Mucosa of stomach (tissue), 1 donor: ENCODE data around the gene DCN.

Experiments used
- H3K27me3 ChIP-seq: one replicate; pipeline ENCODE4 v1.7.0; 2013; ENCODE audit warnings: mild to moderate bottlenecking, low read length; ENCODE audit not compliant: control insufficient read depth, insufficient read depth
- H3K36me3 ChIP-seq: one replicate; pipeline ENCODE4 v1.7.0; 2013; ENCODE audit warnings: low read length; ENCODE audit not compliant: control insufficient read depth, insufficient read depth
- H3K4me1 ChIP-seq: one replicate; pipeline ENCODE4 v1.7.0; 2013; ENCODE audit warnings: mild to moderate bottlenecking, low read length; ENCODE audit not compliant: control insufficient read depth, insufficient read depth
- H3K4me3 ChIP-seq: one replicate; pipeline ENCODE4 v1.7.0; 2013; ENCODE audit warnings: low read length
- H3K9ac ChIP-seq: one replicate; pipeline ENCODE4 v1.7.0; 2013; ENCODE audit warnings: mild to moderate bottlenecking, low read length, moderate library complexity
- H3K9me3 ChIP-seq: one replicate; pipeline ENCODE4 v1.7.0; 2013; ENCODE audit warnings: mild to moderate bottlenecking, low read length, moderate library complexity; ENCODE audit not compliant: control insufficient read depth
- donor health status: Pancreatic carcinoma.

Gene DCN

GRCh38 chr12:91182636-91183455 lies at the start of gene DCN:
TSS of gene DCN (minus strand) at chr12:91182817. CDS start at chr12:91178552, 4,265 bp downstream.
- H3K9me3 ChIP-seq = no peaks in the 10 kb centered on the region
- no peaks in the 10 kb centered on the region for H3K4me1 ChIP-seq
- H3K36me3 ChIP-seq = no peaks in the 10 kb centered on the region
- peak within 1 kb of the TSS; percentile 28 for H3K9ac ChIP-seq
- H3K4me3 ChIP-seq = no peak within 1 kb of the TSS
- no peaks in the 10 kb centered on the region for H3K27me3 ChIP-seq

DNA sequence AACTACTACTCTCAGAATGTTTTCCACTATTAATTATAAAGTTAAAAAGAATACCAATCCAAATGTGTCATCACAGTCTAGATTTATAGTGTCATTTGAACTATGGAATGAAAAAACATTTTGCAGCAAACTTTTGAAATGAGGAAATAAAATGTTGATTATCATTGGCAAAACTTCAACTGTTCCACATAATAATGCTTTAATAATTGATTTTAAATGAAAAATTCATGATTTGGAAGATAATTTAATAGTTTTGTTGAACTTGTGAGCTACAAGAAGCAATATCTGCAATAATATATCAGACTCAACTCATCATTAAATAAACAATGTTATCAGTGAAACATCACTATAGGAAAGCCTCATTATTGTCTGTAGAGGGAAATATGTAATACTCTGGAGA lies 48.2 kb upstream of the DCN start:
- Histone ChIP-seq H3K9me3 (no peaks in the 10 kb centered on the region), H3K9ac (no peak overlapping the region), H3K4me3 (no peak overlapping the region), H3K27me3 (no peaks in the 10 kb centered on the region), H3K36me3 (no peaks in the 10 kb centered on the region), H3K4me1 (no peaks in the 10 kb centered on the region)

GRCh38 chr12:91226951-91227350 lies 44.3 kb upstream of the DCN start:
- H3K9ac ChIP-seq = no peak overlapping the region
- H3K4me1 ChIP-seq = no peaks in the 10 kb centered on the region
- H3K27me3 ChIP-seq = no peaks in the 10 kb centered on the region
- H3K4me3 ChIP-seq = no peak overlapping the region
- H3K36me3 ChIP-seq = no peaks in the 10 kb centered on the region
- no peaks in the 10 kb centered on the region for H3K9me3 ChIP-seq

- H3K4me1 ChIP-seq = no peaks in the 10 kb centered on the region
- H3K36me3 ChIP-seq = no peaks in the 10 kb centered on the region
- no peaks in the 10 kb centered on the region for H3K27me3 ChIP-seq
- no peak overlapping the region for H3K4me3 ChIP-seq
- no peaks in the 10 kb centered on the region for H3K9me3 ChIP-seq
- no peak overlapping the region for H3K9ac ChIP-seq
Observed at GRCh38 chr12:91225316-91225715, 42.7 kb upstream of the DCN start.

DNA sequence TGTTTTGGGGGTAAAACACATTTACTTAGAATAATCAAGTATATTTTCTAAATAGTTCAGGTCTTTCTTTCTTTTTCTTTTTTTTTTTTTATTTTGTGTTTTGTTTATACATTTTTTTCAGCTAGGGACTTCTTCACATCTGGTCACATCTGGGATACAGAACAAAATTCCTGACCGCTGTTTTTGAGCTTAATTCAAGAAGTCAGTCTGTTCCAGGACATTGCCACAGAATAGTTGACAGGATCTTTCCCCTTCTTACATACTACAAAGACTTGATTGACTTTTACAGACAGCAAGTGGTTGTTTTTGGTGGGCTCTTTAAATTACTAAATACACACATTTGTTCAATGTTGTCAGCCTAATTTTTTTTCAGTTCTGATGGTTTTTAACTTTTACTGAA lies 41.8 kb upstream of the DCN start:
- Histone ChIP-seq H3K27me3 (no peaks in the 10 kb centered on the region), H3K36me3 (no peaks in the 10 kb centered on the region), H3K9ac (no peak overlapping the region), H3K4me3 (no peak overlapping the region), H3K4me1 (no peaks in the 10 kb centered on the region), H3K9me3 (no peaks in the 10 kb centered on the region)

GRCh38 chr12:91222746-91223145 lies 40.1 kb upstream of the DCN start:
- Histone ChIP-seq H3K9ac (no peak overlapping the region), H3K36me3 (no peaks in the 10 kb centered on the region)

GRCh38 chr12:91219919-91220318 lies 37.3 kb upstream of the DCN start:
- no peaks in the 10 kb centered on the region for H3K36me3 ChIP-seq
- no peak overlapping the region for H3K9ac ChIP-seq
- no peaks in the 10 kb centered on the region for H3K9me3 ChIP-seq
- no peaks in the 10 kb centered on the region for H3K27me3 ChIP-seq
- H3K4me3 ChIP-seq = no peak overlapping the region
- H3K4me1 ChIP-seq = no peaks in the 10 kb centered on the region

More at GRCh38 chr12:91222746-91223145, 40.1 kb upstream of the DCN start:
- no peaks in the 10 kb centered on the region for H3K4me1 ChIP-seq
- H3K4me3 ChIP-seq = no peak overlapping the region
- H3K27me3 ChIP-seq = no peaks in the 10 kb centered on the region
- H3K9me3 ChIP-seq = no peaks in the 10 kb centered on the region

GRCh38 chr12:91219511-91219910 lies 36.9 kb upstream of the DCN start:
- Histone ChIP-seq H3K9ac (no peak overlapping the region), H3K4me1 (no peaks in the 10 kb centered on the region), H3K4me3 (no peak overlapping the region), H3K9me3 (no peaks in the 10 kb centered on the region), H3K27me3 (no peaks in the 10 kb centered on the region), H3K36me3 (no peaks in the 10 kb centered on the region)

DNA sequence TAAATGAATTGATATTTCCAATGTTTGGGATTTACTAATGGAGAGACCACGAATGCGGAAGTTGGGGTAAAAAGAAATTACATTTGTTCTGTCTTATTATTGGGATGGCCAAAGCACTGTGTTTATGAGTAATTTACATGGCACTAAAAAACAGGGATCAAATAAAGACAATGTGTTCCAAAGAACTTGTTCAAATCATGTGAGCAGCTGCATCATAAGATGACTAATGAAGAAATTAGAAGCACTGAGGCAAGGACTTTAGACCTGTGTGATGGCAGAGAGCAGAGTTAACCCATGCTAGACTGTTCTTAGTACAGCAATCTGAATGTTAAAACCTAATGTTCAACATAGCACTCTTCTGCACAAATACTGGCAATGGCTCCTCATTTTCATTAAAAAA lies 34.3 kb upstream of the DCN start:
- Histone ChIP-seq H3K4me3 (no peak overlapping the region), H3K9me3 (no peaks in the 10 kb centered on the region), H3K9ac (no peak overlapping the region), H3K4me1 (no peaks in the 10 kb centered on the region), H3K36me3 (no peaks in the 10 kb centered on the region), H3K27me3 (no peaks in the 10 kb centered on the region)

- Histone ChIP-seq H3K9ac (no peak overlapping the region), H3K4me3 (no peak overlapping the region), H3K9me3 (no peaks in the 10 kb centered on the region), H3K27me3 (no peaks in the 10 kb centered on the region), H3K4me1 (no peaks in the 10 kb centered on the region), H3K36me3 (no peaks in the 10 kb centered on the region)
Observed at GRCh38 chr12:91215940-91216454, 33.4 kb upstream of the DCN start.

DNA sequence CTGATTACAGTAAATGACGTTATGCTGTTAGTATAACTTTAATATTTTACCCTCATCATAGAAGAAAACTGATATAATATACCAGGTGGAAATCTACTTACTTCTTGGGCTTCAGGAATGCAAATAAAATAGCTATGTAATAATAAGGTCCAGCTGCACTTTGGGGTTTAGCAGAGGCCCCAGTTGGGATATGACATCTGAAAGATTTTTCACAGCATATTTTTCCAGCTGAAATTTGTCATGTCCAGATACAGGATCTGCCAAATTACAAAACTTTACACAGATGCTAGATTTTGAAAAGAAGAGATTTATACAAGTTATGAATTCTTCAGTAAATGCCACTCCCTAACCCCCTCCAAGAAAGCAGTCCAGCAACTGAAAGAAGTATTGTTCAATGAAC lies 29.2 kb upstream of the DCN start:
- H3K4me1 ChIP-seq = no peaks in the 10 kb centered on the region
- no peak overlapping the region for H3K4me3 ChIP-seq
- no peaks in the 10 kb centered on the region for H3K27me3 ChIP-seq
- H3K9me3 ChIP-seq = no peaks in the 10 kb centered on the region
- no peak overlapping the region for H3K9ac ChIP-seq
- H3K36me3 ChIP-seq = no peaks in the 10 kb centered on the region

- no peak overlapping the region for H3K4me3 ChIP-seq
- no peaks in the 10 kb centered on the region for H3K27me3 ChIP-seq
- no peaks in the 10 kb centered on the region for H3K36me3 ChIP-seq
- H3K9me3 ChIP-seq = no peaks in the 10 kb centered on the region
- no peak overlapping the region for H3K9ac ChIP-seq
- no peaks in the 10 kb centered on the region for H3K4me1 ChIP-seq
Observed at GRCh38 chr12:91210618-91211017, 28.0 kb upstream of the DCN start.
